NCI-H2227 (cell line): ENCODE data around the gene SLFN13.
"Not testable (repeated sequence)": the region's sequence is repeated elsewhere in the genome, so short reads cannot be mapped to it uniquely, and the experiment has no call there.

Experiments used
- DNase-seq: peaks from one replicate; lab custom pipeline; 2025; ENCODE audit not compliant: unreplicated experiment; lab: John Stamatoyannopoulos, UW

SLFN13 gene

GRCh38 chr17:35448214-35448898, at the start of gene SLFN13:
Gene SLFN13, minus strand, starts transcription at chr17:35448766. Its CDS starts 3,086 bp downstream, at chr17:35445680.
- DNase-seq: peak; percentile 79

GRCh38 chr17:35496451-35497290, 48.1 kb upstream of the SLFN13 start:
- DNase-seq: no peak

- DNase-seq: no peak
These were observed 44.5 kb upstream of the SLFN13 start for GRCh38 chr17:35493040-35493439.

GRCh38 chr17:35491417-35491816, 42.9 kb upstream of the SLFN13 start:
- no peak for DNase-seq

- DNase-seq: no peak
These were observed 41.4 kb upstream of the SLFN13 start for GRCh38 chr17:35489944-35490343.

- DNase-seq: no peak
These were observed 40.4 kb upstream of the SLFN13 start for GRCh38 chr17:35488991-35489390.

GRCh38 chr17:35486920-35487732, 38.6 kb upstream of the SLFN13 start:
- no peak for DNase-seq

- DNase-seq: no peak
These were observed 30.7 kb upstream of the SLFN13 start for GRCh38 chr17:35479271-35479670.

- DNase-seq: no peak
These were observed 28.7 kb upstream of the SLFN13 start for GRCh38 chr17:35477248-35477647.

GRCh38 chr17:35476283-35476820, 27.8 kb upstream of the SLFN13 start:
- no peak for DNase-seq

- DNase-seq: no peak
These were observed 19.9 kb upstream of the SLFN13 start for GRCh38 chr17:35468475-35468874.

- no peak for DNase-seq
These were observed 19.3 kb upstream of the SLFN13 start for GRCh38 chr17:35467824-35468223.

- peak; percentile 45 for DNase-seq
These were observed 11.8 kb upstream of the SLFN13 start for GRCh38 chr17:35460354-35460851.

- not testable (repeated sequence) for DNase-seq
These were observed 5.5 kb upstream of the SLFN13 start for GRCh38 chr17:35454035-35454434.

GRCh38 chr17:35453171-35453570, 4.6 kb upstream of the SLFN13 start:
- DNase-seq: no peak

GRCh38 chr17:35449371-35449931, 885 bp upstream of the SLFN13 start:
- no peak for DNase-seq

GRCh38 chr17:35448899-35449227, 297 bp upstream of the SLFN13 start:
- DNase-seq: no peak

- no peak for DNase-seq
These were observed 1.1 kb downstream of the SLFN13 start for GRCh38 chr17:35447499-35447898.

GRCh38 chr17:35438433-35438832, 10.1 kb downstream of the SLFN13 start:
- DNase-seq: no peak

- DNase-seq: peak; percentile 4
These were observed 15.3 kb downstream of the SLFN13 start for GRCh38 chr17:35433075-35433894.
